ENCODE results near the gene ANO1.

Gene ANO1

DNA sequence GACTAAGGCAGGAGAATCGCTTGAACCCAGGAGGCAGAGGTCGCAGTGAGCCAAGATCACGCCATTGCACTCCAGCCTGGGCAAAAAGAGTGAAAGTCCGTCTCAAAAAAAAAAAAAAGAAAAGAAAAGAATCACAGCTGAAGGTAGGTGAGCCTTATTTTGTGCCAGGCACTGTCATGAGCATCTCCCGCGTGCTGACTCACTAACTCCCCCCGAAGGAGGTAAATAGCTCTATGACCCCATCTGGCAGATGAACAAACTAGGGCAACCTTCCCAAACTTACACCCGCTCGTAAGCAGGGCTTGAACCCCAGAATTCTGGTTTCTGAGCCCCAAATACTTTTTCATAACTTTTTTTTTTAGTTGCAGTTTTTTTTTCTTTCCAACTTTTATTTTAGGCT, 60.3 kb downstream of the ANO1 start:
- DNase-seq (ENCODE audit: low read depth in 2 of 2), result no peak

DNA sequence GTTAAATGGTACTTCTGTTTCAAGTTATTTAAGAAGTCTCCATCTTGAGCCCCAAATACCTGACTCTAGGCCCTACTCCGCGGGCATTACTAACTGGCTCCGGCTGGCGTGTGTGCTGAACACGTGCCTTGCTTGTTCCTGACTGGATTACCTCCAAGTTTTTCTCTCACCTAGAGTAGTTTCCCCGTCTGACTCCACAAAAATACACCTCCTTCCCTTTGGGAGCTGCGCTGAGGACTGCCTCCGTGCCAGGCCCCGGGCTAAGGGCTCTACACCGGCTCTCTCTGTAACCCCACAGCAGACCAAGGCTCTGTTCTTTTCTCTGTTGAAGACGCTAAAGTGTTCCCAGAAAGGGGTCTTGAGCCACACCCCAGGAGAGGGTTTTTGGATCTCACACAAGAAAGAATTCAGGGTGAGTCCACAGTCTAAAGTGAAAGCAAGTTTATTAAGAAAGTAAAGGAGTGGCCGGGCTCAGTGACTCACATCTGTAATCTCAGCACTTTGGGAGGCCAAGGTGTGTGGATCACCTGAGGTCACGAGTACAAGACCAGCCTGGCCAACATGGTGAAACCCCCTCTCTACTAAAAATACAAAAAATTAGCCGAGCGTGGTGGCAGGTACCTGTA, 61.8 kb downstream of the ANO1 start:
- DNase-seq (ENCODE audit: low read depth in 2 of 2), result no peak

DNA sequence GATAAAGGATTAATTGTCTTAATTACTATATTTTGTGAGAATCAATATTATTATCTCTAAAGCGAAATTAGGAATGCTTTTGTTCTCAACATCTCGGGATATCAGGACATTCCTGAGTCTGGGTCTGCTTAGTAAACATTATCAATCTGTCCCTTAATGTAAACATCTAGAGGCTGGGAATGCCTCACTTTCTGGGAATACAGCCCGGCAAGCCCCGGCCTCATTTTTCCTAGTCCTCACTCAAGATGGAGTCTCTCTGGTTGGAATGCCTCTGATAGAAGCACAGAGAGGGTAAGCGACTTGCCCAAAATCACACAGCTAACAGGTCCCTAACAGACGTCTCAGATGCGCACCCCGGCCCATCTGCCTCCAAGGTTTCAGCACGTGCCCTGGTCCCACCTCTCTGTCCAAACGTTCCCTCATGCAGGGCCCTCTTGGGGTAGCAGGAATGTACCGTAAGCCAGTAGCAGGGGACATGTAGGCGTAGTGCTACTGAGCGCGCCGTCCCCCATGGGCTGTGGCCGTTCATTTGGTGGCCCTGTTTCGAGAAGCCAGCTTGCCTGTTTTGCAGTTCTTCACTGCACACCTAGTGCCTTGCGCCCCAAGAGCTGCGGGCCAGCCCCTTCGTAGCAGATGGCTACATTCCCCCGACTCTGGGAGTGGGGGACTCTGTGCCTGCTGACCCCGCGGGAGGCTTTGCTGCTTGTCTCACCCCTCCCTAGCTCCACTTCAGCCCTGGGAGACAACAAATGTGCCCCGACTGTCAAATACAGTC, 62.8 kb downstream of the ANO1 start:
- DNase-seq (ENCODE audit: low read depth in 2 of 2), result no peak

DNA sequence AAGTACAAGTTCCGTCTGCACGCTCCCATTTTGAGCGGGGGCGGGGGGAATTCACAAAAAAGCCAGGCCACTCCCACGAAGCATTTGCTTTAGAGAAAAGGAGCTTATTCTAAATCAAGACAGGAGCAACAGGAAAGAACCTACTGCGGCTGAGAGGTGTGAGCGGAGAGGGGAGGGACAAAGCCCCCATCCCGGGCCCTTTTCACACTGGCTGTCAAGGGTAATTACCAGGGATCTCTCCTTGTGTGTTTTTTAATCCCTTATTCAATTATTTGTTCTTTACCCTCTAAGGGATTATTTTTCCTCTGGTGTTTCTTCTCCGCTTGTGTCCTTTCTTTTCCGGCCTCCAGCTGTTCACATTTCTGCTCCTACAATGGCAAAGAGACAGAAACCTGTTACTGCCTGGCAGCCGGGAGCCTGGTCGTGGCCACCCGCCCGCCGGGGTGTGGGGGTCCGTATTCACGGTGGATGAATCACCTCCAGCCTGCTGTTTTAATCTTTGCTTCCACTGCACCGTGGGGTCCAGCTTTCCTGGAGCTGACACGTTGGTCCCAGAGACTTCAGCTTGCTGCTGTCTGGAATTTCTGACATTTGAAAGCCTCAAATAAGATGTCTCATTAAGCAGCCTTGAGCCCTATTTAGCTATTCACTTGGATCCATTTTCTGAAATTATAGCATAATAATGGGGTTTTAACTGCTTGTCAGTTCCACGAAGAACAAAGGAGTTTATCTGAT, 63.5 kb downstream of the ANO1 start:
- no peak for DNase-seq (ENCODE audit: low read depth in 2 of 2)

DNA sequence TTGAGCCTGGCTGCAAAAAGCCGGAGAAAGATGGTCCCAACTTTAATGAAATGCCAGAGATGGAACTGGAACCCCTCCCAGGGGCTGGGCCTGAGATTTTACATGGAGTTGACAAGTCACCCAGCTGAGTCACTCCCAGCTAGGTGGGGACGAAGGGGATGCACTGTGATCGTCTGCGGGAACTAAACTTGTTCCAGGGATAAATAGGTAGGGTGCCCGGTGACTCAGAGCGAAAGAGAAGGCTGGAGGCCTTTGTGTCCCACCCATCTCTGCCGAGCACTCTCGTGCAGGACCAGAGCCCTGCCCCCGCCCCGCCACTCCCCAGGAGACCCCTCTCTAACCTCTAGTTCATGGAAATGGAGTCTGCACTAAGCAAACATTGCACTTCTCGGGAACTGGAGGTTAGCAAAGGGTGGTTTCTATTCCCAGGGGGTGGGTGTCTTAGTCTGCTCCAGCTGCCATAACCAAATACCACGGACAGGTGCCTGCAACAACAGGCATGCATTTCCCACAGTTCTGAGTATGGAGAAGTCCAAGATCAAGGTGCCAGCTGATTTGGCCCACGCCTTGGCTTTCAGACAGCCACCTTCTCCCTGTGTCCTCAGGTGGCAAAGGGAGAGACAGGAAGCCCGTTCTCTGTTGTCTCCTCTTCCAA, 64.2 kb downstream of the ANO1 start:
- no peak for DNase-seq (ENCODE audit: low read depth in 2 of 2)

DNA sequence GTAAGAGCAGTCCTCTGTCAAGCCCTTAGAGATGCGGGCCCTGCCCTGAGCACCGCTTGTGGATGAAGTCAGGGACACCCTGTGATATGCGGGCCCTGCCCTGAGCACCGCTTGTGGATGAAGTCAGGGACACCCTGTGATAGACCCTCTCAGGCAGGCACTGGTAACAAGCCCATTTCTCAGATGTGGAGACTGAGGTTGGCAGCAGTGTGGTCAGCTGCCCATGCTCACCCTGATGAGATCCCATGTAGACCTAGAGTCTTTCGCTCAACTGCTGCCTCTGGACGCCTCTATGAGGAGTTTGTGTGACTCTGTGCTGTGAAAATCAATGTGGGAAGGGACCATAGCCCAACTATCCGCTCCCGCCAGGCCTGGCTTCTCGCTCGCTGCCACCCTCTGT, 66.1 kb downstream of the ANO1 start:
- DNase-seq (ENCODE audit: low read depth in 2 of 2), result no peak

DNA sequence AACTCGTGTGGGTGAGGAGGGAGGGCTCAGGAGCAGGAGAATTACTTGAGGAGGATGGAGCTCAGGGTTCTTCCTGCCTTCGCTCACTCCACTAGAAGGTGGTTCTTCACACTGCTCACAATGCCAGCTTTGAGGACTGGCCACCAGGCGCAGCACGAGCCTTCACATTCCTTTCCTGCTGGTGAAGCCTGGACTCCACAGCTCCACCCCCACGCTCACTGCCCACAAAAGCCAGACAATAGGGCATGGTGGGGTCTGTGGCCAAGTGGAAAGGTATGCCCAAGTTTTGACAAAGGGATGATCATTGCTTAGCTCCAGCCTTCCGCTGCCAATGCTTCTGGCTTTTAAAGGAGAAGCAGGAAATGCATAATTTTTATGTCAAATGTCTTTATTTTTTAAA, 67.0 kb downstream of the ANO1 start:
- no peak for DNase-seq (ENCODE audit: low read depth in 2 of 2)

DNA sequence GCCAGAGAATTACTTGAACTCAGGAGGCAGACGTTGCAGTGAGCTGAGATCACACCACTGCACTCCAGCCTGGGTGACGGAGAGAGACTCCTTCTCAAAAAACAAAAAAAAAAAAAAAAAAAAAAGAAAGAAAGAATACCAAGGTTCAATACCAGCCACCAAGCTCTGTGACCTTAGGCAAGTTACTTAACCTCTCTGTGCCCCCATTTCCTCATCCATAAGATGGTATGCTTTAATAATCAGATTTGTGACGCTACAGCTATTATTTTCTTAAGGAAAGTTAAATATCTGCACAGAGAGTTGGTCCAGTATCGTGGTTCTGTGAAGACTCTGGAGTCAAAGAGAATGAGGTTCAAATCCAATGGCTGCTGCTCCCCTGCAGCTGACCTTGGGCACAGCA, 67.7 kb downstream of the ANO1 start:
- no peak for DNase-seq (ENCODE audit: low read depth in 2 of 2)

DNA sequence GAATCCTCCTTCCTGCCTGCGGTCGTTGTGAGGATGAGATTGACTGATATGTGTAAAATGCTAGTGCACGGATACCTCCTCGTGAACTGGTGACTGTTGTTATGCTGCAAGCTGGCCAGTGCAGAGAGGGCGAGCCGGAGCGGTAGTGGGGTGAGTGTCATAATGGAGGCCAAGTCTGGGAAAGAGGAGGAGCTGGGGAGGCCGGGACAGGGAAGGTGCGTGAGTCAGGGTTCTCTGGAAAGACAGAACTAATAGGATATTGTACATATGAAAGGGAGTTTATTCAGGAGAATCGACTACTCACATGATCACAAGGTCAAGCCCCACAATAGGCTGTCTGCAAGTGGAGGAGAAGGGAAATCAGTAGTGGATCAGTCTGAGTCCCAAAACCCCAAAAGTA, 68.2 kb downstream of the ANO1 start:
- no peak for DNase-seq (ENCODE audit: low read depth in 2 of 2)

DNA sequence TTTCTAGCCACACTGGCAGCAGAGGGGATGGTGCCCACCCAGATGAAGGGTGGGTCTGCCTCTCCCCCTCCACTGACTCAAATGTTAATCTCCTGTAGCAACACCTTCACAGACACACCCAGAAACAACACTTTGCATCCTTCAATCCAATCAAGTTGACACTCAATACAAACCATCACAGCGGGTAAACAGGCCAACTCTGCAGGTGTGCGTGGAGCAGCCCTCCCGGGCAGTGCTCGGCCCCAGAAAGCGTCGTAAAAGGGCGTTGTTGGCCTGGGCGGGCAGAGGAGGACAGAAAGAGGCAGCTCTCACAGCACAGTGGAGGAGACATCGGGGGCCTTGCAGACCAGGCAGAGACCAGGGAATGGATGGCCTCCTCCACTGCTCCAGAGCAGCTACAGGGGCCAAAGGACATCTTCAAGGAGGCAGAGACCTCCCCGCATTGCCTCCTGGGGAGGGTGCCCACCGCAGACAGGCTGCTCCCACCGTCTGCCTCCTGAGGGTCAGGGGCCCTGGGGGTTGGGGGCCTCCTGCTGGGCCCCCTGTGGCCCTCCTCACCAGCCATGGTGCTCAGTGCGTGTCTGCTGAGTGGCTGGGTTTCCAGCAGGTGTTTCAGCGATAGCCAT, 68.9 kb downstream of the ANO1 start:
- no peak for DNase-seq (ENCODE audit: low read depth in 2 of 2)

DNA sequence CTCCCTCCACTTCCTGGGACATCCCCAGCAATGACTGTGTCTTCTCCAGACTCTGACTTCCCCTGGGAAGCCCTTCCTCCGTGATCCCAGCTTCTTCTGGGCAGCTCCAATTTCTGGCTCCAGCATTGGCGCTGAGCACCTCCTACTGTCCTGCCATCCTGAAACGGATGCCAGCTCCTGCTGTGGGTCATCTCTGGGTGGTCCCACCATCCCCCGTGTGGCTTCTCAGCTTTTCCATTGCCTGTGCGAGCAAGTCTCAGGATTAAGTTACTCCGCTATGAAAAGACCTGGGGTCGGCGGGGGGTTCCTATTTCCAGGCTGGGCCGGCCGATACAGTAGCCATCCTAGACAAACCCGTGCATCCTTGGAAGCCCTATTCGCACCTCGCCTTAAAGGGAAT, 69.6 kb downstream of the ANO1 start:
- DNase-seq (ENCODE audit: low read depth in 2 of 2), result no peak

DNA sequence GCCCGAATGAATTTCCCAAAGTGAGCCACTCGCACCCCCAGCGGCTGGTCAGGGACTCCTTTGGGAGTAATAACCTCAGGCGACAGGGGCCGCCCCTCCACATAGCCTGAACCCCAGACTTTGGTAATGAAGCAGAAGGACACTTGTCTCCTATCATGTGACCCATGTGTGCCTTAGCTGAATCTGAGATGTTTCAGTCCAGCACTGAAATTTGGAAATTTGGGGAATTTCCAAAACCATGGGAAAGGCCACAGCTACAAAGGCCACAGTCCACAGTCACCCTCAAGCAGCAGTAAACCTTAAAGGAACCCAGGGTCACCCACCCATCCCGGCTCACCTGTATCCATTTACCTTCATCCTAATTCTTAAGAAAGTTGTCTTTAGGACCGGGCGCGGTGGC, 73.6 kb downstream of the ANO1 start:
- no peak for DNase-seq (ENCODE audit: low read depth in 2 of 2)

DNA sequence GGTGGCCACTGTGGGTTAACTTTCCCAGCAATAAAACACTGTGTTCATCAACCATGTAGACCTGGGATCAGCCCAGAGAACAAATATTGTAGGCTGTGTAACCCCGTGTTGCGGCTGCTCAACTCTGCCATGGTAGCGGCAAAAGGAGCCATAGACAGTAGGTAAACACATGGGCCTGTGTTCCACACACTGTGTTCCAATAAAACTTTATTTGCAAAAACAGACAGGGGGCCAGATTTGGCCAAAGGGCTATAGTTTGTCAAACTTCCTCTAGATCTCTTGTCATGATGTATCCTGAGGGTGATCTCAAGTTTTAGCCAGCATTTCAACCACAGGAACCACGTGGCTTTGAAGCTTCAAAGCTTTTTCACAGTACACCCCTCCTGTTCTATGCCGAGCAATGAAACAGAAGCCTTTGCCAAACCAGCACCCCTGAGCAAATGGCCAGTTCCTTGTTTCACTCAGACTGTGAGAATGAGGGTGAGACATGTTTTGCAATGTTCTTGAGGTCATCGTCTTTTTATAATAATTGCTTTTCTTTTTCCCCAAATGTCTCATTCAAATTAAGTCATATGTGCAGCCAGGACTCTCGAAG, 75.1 kb downstream of the ANO1 start:
- DNase-seq (ENCODE audit: low read depth in 2 of 2), result no peak

DNA sequence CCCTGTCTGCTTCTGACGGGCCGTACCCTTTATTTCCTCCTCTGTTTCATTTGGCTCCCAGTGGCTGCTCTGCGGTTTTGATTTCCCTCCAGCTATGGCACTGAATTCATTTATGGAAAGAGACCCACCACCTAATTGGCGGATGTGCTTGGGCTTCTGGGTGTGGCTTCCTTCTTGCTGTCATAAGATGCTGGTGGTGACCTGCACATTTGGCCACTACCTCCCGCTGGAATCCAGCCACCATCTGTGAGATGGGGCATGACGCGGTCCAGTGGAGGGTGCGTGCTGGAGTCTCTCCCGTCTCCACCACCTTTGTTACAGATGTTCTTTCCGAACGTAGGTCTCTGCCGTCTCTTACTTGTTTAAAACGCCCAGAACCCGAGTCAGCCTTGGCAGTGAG, 77.3 kb downstream of the ANO1 start:
- no peak for DNase-seq (ENCODE audit: low read depth in 2 of 2)

DNA sequence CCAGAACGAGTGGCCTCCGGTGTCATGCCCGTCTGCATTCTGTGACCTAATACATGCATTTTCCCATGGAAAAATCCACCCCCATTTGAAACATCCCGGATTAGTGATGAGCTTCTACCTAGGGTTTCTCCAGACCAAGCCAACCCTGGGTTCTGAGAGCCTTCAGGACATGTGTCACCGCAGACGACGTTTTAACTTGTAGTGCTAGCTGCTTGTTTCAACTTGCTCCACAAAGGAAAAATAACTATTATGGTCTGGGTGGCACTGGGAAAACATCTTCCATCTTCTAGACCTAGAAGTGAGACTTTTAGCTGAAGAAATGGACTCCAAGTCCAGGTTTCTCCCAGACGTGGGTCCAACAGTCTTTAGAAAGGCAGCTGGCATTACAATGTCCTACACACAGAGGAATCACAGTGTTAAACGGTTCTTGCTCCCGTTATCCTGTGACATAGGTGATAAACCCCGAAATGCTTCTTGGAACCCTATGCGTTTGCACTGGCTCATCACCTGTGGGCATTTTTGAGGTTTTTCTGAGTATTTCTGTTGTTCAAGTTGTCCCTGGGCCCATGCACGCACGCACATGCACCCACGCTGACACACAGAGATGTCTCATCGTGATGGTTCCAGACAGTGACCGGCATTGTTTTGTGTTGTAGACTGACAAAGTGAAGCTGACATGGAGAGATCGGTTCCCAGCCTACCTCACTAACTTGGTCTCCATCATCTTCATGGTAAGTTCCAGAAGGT, 78.3 kb downstream of the ANO1 start:
- no peak for DNase-seq (ENCODE audit: low read depth in 2 of 2)

DNA sequence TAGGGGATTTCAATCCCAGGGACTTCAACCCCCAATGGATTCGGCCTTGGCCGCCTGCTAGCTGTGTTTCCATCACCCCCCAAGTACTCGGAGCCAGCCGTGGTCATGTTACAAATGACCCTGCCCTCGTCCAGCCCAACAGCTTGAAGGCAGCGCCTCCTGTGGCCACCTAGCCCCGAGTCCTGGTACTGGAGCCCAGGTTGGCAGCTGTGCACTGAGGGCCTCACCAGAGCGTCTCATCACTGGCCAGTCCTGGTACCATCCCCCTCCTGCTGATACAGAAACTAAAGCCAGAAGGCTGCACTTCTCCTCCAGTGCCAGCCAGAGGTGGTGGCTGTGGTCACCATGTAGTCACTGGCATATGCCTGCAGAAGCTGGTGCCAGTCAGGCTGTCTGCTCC, 80.1 kb downstream of the ANO1 start:
- no peak for DNase-seq (ENCODE audit: low read depth in 2 of 2)

DNA sequence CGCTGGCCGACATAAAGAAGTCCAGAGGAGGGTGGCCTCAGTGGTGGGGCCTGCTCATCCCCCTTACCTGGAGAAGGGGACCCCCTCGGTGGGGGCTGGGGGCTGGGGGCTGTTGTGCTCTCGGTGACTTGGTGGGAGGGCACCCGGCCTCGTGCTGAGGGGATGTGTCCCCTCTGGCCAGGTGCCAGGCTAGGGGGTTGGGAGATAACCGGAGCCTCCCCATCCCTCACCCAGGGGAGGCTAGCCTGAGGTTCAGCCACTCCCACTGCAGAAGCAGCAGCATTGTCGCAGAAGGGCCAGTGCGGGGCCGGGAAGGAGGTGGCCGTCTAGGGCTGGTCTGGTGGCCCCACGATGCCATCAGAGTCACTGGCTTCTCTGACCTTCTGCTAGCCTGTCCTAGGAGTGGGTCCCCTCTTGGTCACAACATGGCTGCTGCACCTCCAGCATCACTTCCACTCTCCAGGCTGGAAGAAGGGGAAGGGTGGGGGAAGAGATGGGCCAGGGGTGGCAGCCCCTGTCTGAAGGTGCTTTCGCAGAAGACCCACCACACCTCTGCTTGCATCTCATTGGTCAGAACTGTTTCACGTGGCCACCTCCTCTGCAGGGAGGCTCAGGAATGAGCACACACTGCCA, 80.8 kb downstream of the ANO1 start:
- no peak for DNase-seq (ENCODE audit: low read depth in 2 of 2)

DNA sequence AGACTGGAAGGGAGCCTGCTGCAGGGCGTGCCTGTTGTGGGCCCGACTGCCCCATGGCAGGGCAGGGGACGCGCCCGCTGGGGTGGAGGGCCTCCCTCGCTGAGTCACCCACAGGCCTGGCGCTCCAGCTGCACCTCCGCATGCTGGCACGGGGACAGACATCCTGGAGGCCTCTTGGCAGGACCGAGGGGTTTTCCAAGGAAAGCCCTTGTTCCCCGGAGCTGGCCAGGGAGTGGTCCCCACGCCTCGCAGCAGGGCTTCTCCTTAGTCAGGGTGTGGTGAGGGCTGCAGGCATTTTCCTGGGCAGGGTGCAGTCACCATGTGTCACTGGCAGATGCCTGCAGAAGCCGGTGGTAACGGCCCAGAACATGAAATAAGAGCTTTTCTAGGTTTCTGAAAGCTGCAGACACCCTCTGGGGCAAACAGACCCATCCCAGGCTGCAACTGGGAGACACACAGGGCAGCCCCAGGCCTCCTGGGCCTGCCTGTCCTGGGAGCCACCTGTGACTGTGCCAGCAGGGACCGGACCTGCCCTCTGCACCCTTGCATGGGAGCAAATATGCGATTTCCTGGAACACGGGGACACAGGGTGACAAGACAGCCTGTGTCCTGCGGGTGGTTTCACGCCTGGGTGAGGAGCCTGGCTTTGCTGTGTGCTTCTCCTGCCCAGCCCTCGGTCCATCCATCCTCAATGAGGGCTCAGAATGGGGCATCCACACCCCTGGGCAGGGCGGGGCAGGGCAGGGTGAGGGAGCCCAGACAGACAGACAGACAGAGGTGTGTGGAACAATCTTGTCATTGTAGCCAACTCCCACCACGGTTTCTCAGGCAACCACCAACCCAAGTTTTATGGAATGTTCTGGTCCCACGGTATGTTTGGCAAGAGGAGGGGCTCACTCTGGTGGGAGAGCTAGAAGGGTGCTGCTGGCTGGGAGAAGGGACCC, 81.8 kb downstream of the ANO1 start:
- DNase-seq (ENCODE audit: low read depth in 2 of 2), result no peak

DNA sequence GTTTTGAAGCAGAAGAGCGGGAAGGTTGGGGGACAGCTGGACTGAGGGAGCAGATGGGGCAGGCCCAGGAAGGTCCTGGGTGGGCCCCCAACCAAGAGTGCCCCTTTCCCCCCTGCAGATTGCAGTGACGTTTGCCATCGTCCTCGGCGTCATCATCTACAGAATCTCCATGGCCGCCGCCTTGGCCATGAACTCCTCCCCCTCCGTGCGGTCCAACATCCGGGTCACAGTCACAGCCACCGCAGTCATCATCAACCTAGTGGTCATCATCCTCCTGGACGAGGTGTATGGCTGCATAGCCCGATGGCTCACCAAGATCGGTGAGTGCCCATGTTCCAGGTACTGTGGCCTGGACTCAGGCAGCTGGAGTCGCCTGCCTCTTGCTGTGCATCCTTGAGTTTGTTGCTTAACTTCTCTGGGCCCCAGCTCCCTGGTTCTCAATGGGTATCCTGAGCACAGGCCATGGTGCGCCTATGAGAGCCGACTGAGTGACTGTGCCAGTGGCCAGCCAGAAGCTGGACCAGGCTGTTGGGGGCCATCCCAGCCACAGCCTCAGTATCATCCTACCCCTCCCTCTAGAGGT, 83.0 kb downstream of the ANO1 start:
- no peak for DNase-seq (ENCODE audit: low read depth in 2 of 2)
